Loucy (cell line): Measurements from ENCODE around the gene ZNF132.
"Not testable (repeated sequence)": the region's sequence is repeated elsewhere in the genome, so short reads cannot be mapped to it uniquely, and the experiment has no call there.

Source experiments
- H2AFZ ChIP-seq: fragments of 200-600 bp; sonication (generic); 2 replicates; pipeline ENCODE4 v1.6.0; 2016; ENCODE audit warnings: antibody characterized with exemption, mild to moderate bottlenecking, low read length, moderate library complexity
- H3F3A ChIP-seq: fragments of 200-600 bp; 2 replicates; pipeline ENCODE4 v1.6.0; 2016; ENCODE audit warnings: antibody characterized with exemption, low read depth, mild to moderate bottlenecking
- H3K27me3 ChIP-seq: fragments of 200-600 bp; sonication (generic); 2 replicates; pipeline ENCODE4 v1.6.1; 2014; ENCODE audit warnings: low read length, mild to moderate bottlenecking; ENCODE audit not compliant: insufficient read depth, poor library complexity, severe bottlenecking
- H3K36me3 ChIP-seq: fragments of 200-600 bp; sonication (generic); 2 replicates; pipeline ENCODE4 v1.6.1; 2016; ENCODE audit warnings: low read length; ENCODE audit not compliant: insufficient read depth
- H3K4me1 ChIP-seq: fragments of 200-600 bp; sonication (generic); 2 replicates; pipeline ENCODE4 v1.5.1; 2014; ENCODE audit warnings: low read length, mild to moderate bottlenecking; ENCODE audit not compliant: insufficient read depth, poor library complexity, severe bottlenecking
- H3K4me2 ChIP-seq: fragments of 200-600 bp; sonication (generic); 2 replicates; pipeline ENCODE4 v1.6.0; 2014; ENCODE audit warnings: antibody characterized with exemption, low read length, low read depth, mild to moderate bottlenecking; ENCODE audit not compliant: poor library complexity, severe bottlenecking
- H3K4me3 ChIP-seq: fragments of 200-600 bp; sonication (generic); 2 replicates; pipeline ENCODE4 v1.5.1; 2014; ENCODE audit warnings: low read length, mild to moderate bottlenecking, mixed read lengths; ENCODE audit not compliant: poor library complexity, severe bottlenecking
- H3K79me2 ChIP-seq: fragments of 200-600 bp; sonication (generic); 2 replicates; pipeline ENCODE4 v1.6.1; 2014; ENCODE audit warnings: low read length; ENCODE audit not compliant: insufficient read depth
- H3K9ac ChIP-seq: fragments of 200-600 bp; sonication (generic); 2 replicates; pipeline ENCODE4 v1.6.0; 2014; ENCODE audit warnings: mild to moderate bottlenecking, low read depth, low read length, moderate library complexity; ENCODE audit not compliant: poor library complexity, severe bottlenecking
- H3K9me2 ChIP-seq: fragments of 200-600 bp; sonication (generic); replicated peaks from 2 replicates; pipeline ENCODE4 v1.6.1; 2016; ENCODE audit warnings: low read depth, low read length, mixed read lengths
- H3K9me3 ChIP-seq: fragments of 200-600 bp; sonication (generic); 2 replicates; pipeline ENCODE4 v1.6.1; 2014; ENCODE audit warnings: mild to moderate bottlenecking, antibody characterized with exemption, low read length, low read depth; ENCODE audit not compliant: insufficient read depth
- H4K20me1 ChIP-seq: fragments of 200-600 bp; sonication (generic); 2 replicates; pipeline ENCODE4 v1.6.0; 2014; ENCODE audit warnings: antibody characterized with exemption, low read length, mild to moderate bottlenecking; ENCODE audit not compliant: insufficient read depth, poor library complexity, severe bottlenecking
- EZH2phosphoT487 ChIP-seq: fragments of 200-600 bp; IDR thresholded peaks from 2 replicates; pipeline ENCODE4 v1.6.1; 2018; ENCODE audit warnings: antibody characterized with exemption, mild to moderate bottlenecking, moderate library complexity, borderline replicate concordance
- TF ChIP-seq, protein P1 (sequence below): fragments of 200-600 bp; sonication (generic); conservative IDR thresholded peaks from 2 replicates; pipeline ENCODE4 v1.5.1; 2014; ENCODE audit warnings: mild to moderate bottlenecking, antibody characterized with exemption, low read length

Gene ZNF132

DNA sequence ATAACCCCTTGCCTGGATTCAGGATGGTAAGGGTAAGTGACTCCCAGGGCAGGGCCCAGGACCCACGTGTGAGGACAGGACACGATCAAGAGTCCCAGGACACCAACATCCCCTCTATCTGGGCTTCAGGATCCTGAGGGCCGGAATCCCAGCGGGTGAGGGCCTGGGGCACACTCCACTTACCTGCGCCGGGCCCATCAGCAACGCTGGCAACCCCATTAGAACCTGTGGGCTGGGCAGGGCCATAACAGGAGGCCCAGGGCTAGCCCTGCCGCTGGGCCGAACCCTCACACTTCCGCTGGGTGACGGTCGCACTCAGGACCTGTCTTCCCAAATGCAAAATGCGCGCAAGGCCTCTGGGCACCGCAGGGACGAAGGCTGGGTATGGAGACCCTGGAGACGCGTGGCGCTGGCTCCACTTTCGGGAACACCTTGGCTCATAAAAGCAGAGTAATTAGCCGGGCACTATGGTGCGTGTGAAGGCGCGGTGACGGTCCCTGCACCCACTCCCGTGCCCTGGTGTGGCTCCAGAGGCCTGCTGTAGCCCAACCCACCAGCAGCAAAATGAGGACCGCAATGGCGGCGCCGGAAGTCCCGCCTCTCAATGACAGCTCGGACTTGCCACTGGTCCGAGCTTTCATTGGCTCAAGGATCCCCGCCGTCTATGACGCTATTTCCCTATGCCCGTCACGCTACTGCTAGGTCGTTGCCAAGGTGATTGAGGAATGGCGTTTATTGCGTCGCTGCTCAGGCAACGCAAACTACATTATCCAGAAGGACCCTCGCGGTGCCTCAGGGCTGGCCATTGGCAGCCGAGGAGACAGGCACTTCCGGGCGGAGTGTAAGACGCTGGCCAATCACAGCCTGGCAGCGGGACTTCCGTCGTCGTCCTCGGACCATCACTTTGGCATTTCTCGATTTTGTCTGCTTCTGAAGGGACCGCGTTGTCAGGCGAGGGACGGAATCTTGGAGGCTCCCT is at the start of gene ZNF132:
Gene ZNF132 (minus strand): TSS at position 578 of the 979 bp plus-strand sequence. CDS start 332 bp downstream, at position 246.
- peaks cover 10% of the 10 kb centered on the region; the same call in 1 of the 2 replicates for H3K9me3 ChIP-seq
- H3K4me3 ChIP-seq = no peak within 1 kb of the TSS

DNA sequence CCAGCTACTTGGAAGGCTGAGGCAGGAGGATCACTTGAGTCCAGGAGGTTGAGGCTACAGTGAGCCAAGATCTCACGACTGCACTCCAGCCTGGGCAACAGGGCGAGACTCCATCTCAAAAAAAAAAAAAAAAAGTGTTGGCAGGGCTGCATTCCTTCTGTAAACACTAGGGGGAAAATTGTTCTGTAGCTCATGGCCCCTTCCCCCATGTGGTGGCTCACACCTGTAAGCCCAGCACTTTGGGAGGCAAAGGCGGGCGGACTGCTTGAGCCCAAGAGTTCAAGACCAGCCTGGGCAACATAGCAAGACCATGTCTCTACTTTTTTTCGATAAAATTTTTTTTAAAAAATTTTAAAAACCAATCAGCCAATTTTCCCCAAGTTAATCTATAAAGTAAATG is 44.4 kb upstream of the ZNF132 start:
- H3K4me2 ChIP-seq, H2AFZ ChIP-seq, H3K36me3 ChIP-seq, H3F3A ChIP-seq, H3K4me3 ChIP-seq, H3K27me3 ChIP-seq, H4K20me1 ChIP-seq, H3K79me2 ChIP-seq, H3K4me1 ChIP-seq, H3K9ac ChIP-seq, H3K9me2 ChIP-seq, H3K9me3 ChIP-seq: not testable (repeated sequence)

More for the DNA sequence above, at the start of gene ZNF132:
- Histone ChIP-seq H3F3A (no peaks in the 10 kb centered on the region), H3K9ac (no peak within 1 kb of the TSS), H3K27me3 (no peaks in the 10 kb centered on the region), H3K79me2 (no peaks in the 10 kb centered on the region), H3K36me3 (no peaks in the 10 kb centered on the region), H3K4me2 (no peak within 1 kb of the TSS), H4K20me1 (no peaks in the 10 kb centered on the region), H3K4me1 (no peaks in the 10 kb centered on the region), H2AFZ (no peak within 1 kb of the TSS), H3K9me2 (no peaks in the 10 kb centered on the region)
- TF ChIP-seq, protein P1, sequence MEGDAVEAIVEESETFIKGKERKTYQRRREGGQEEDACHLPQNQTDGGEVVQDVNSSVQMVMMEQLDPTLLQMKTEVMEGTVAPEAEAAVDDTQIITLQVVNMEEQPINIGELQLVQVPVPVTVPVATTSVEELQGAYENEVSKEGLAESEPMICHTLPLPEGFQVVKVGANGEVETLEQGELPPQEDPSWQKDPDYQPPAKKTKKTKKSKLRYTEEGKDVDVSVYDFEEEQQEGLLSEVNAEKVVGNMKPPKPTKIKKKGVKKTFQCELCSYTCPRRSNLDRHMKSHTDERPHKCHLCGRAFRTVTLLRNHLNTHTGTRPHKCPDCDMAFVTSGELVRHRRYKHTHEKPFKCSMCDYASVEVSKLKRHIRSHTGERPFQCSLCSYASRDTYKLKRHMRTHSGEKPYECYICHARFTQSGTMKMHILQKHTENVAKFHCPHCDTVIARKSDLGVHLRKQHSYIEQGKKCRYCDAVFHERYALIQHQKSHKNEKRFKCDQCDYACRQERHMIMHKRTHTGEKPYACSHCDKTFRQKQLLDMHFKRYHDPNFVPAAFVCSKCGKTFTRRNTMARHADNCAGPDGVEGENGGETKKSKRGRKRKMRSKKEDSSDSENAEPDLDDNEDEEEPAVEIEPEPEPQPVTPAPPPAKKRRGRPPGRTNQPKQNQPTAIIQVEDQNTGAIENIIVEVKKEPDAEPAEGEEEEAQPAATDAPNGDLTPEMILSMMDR = no peak
- TF ChIP-seq EZH2phosphoT487 = no peak

DNA sequence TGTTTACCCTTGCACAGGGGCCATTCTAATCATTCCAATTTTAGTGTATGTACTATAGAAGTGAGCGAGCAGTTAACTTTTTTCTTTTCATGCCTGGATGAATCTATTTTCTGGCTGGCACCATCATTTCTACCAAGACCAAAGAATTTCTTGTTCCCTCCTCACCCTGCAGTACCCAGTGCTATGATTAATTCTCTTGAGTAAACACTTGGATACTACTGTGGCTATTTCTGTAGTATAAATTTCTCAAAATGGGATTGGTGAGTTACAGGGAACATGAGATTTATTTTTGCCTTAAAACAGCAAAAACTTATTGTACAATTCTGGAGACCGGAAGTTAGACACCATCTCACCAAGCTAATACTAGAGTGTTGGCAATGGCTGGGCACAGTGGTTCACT is 43.8 kb upstream of the ZNF132 start:
- TF ChIP-seq EZH2phosphoT487 = no peak
- TF ChIP-seq, protein P1 = no peak
- no peaks in the 10 kb centered on the region for H4K20me1 ChIP-seq
- H3K9me3 ChIP-seq = no peaks in the 10 kb centered on the region
- H3K4me1 ChIP-seq = no peaks in the 10 kb centered on the region
- no peak overlapping the region for H3K9ac ChIP-seq
- no peak overlapping the region for H3K4me3 ChIP-seq
- no peak overlapping the region for H3K4me2 ChIP-seq
- H3K9me2 ChIP-seq = no peaks in the 10 kb centered on the region
- H3F3A ChIP-seq = no peaks in the 10 kb centered on the region
- H3K27me3 ChIP-seq = no peaks in the 10 kb centered on the region
- no peaks in the 10 kb centered on the region for H3K79me2 ChIP-seq
- no peaks in the 10 kb centered on the region for H3K36me3 ChIP-seq
- no peak overlapping the region for H2AFZ ChIP-seq
